Activated effector memory CD4-positive, alpha-beta T cell treated with anti-CD3 and anti-CD28 coated beads, Interleukin-2, amount 50 U/mL, for 16 hours (primary cell): ENCODE results near the gene BIRC5.
"Not testable (repeated sequence)": the region's sequence is repeated elsewhere in the genome, so short reads cannot be mapped to it uniquely, and the experiment has no call there.

Source experiments
- DNase-seq: peaks from one replicate; pipeline ENCODE4 v3.0.0-alpha.2; 2020

Gene BIRC5

GRCh38 chr17:78226055-78226758, 12.2 kb downstream of the BIRC5 start:
- no peak for DNase-seq

- DNase-seq = no peak
Measured at GRCh38 chr17:78226759-78227454, 12.9 kb downstream of the BIRC5 start.

GRCh38 chr17:78227455-78227916, 13.4 kb downstream of the BIRC5 start:
- DNase-seq = no peak

- DNase-seq = no peak
Measured at GRCh38 chr17:78228176-78228575, 14.1 kb downstream of the BIRC5 start.

- no peak for DNase-seq
Measured at GRCh38 chr17:78230252-78230962, 16.4 kb downstream of the BIRC5 start.

- no peak for DNase-seq
Measured at GRCh38 chr17:78230996-78231935, 17.2 kb downstream of the BIRC5 start, which contains the start of gene TMEM235. TSS of gene TMEM235 (plus strand) at chr17:78231631. CDS start at chr17:78232024, 393 bp downstream.

GRCh38 chr17:78231991-78232858, 18.2 kb downstream of the BIRC5 start:
- DNase-seq = no peak

- no peak for DNase-seq
Measured at GRCh38 chr17:78232859-78233173, 18.8 kb downstream of the BIRC5 start.

- DNase-seq = no peak
Measured at GRCh38 chr17:78233678-78234077, 19.6 kb downstream of the BIRC5 start.

- DNase-seq = no peak
Measured at GRCh38 chr17:78234261-78234865, 20.3 kb downstream of the BIRC5 start.

- DNase-seq = not testable (repeated sequence)
Measured at GRCh38 chr17:78235022-78235421, 21.0 kb downstream of the BIRC5 start.

- DNase-seq = no peak
Measured at GRCh38 chr17:78235885-78236284, 21.8 kb downstream of the BIRC5 start.

GRCh38 chr17:78236362-78237127, 22.5 kb downstream of the BIRC5 start:
- no peak for DNase-seq

GRCh38 chr17:78237401-78238012, 23.5 kb downstream of the BIRC5 start:
- no peak for DNase-seq

- DNase-seq = no peak
Measured at GRCh38 chr17:78238823-78239488, 24.9 kb downstream of the BIRC5 start.

GRCh38 chr17:78239489-78239931, 25.5 kb downstream of the BIRC5 start:
- no peak for DNase-seq

GRCh38 chr17:78240012-78240655, 26.1 kb downstream of the BIRC5 start:
- DNase-seq = no peak

GRCh38 chr17:78240839-78241238, 26.8 kb downstream of the BIRC5 start:
- DNase-seq = no peak
